Measurements from ENCODE around the gene MSMO1.

MSMO1 gene

GRCh38 chr4:165384186-165384585 lies 56.7 kb downstream of the MSMO1 start:
- DNase-seq (ENCODE audit: low spot score) = no peak
- no peak for TF ChIP-seq CTCF (IDR thresholded peaks at IDR 0.05; ENCODE audit: extremely low read depth, insufficient read depth, missing control alignments)
- in situ Hi-C loops (cut with MboI; ENCODE audit: low pct_unique_long_range_greater_than_20kb, low sequenced_read_pairs, unreplicated experiment) = no loop called here

DNA sequence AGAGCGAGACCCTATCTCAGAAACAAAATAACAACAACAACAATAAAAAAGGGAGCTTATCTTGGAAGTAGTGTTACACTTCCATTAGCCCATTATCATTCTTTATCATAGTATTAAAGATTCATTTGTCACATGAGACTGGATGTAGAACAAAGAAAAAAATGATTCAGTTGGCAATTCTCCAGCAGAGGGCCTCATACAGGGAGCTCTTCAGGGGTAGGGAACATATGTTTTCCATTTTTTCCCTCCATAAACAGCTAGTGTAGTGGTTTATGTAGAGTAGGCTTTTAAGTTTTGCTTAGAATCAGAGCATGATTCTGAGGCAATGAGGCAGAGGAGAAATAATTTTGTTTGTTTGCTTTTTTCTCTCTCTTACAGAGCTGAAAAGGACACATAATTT lies 57.1 kb downstream of the MSMO1 start:
- DNase-seq (ENCODE audit: low spot score) = no peak
- no peak for TF ChIP-seq CTCF (IDR thresholded peaks at IDR 0.05; ENCODE audit: extremely low read depth, insufficient read depth, missing control alignments)
- in situ Hi-C loops (cut with MboI; ENCODE audit: low pct_unique_long_range_greater_than_20kb, low sequenced_read_pairs, unreplicated experiment) = no loop called here

- no peak for TF ChIP-seq CTCF (IDR thresholded peaks at IDR 0.05; ENCODE audit: extremely low read depth, insufficient read depth, missing control alignments)
- in situ Hi-C loops (cut with MboI; ENCODE audit: low pct_unique_long_range_greater_than_20kb, low sequenced_read_pairs, unreplicated experiment) = no loop called here
- no peak for DNase-seq (ENCODE audit: low spot score)
These were observed 57.7 kb downstream of the MSMO1 start for GRCh38 chr4:165385126-165385525.

DNA sequence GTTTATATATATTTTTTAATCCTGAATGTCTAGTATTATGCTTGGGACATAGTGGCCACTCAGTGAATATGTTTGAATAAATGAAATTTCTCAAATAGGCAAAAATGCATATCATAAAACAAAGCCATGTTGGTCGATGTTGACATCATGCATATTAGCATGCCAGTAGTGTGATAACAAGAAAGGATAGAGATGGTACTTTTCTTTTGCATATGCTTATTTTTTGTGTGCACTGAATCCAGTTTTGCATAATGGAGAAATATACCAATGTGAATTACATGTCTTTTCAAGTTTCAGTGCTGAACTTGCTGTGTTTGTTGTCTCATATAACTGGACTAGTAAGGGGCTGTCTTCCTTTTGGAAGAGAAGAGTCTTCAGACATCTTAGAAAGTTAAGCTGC lies 58.9 kb downstream of the MSMO1 start:
- DNase-seq (ENCODE audit: low spot score) = no peak
- in situ Hi-C loops (cut with MboI; ENCODE audit: low pct_unique_long_range_greater_than_20kb, low sequenced_read_pairs, unreplicated experiment) = no loop called here
- no peak for TF ChIP-seq CTCF (IDR thresholded peaks at IDR 0.05; ENCODE audit: extremely low read depth, insufficient read depth, missing control alignments)

GRCh38 chr4:165388756-165389155 lies 61.3 kb downstream of the MSMO1 start:
- in situ Hi-C loops (cut with MboI; ENCODE audit: low pct_unique_long_range_greater_than_20kb, low sequenced_read_pairs, unreplicated experiment) = no loop called here
- no peak for DNase-seq (ENCODE audit: low spot score)
- TF ChIP-seq CTCF (IDR thresholded peaks at IDR 0.05; ENCODE audit: extremely low read depth, insufficient read depth, missing control alignments) = no peak
